Measurements from ENCODE around the gene SMAD9.

The SMAD9 gene

DNA sequence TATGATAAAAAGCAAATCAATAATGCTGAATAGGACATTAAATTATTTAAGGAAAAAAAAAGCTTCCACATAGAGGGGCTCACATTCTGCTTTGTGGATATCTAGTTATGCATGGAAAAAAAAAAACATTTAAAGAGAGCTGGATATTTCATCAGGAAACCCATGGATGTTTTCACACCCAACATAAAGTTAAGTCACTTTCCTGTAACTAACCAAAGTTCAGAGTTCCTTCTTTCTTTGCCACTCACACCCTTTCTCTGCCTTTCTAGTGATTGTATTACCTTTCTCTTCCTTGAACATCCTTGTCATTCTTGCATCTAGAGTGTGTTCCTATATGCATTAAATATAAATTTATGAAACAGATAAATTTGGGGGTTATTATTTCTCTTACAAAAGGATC is 53.8 kb downstream of the SMAD9 start:
- Histone ChIP-seq H3K27ac (ENCODE audit: low read depth, low read length) (no peak overlapping the region), H4K20me1 (ENCODE audit: control insufficient read depth, insufficient read depth, low read depth, low read length) (no peaks in the 10 kb centered on the region), H3K4me3 (ENCODE audit: low read length) (no peak overlapping the region), H3K27me3 (ENCODE audit: control insufficient read depth, low read length) (peaks cover 27% of the 10 kb centered on the region), H3F3A (ENCODE audit: control insufficient read depth, insufficient read depth) (no peaks in the 10 kb centered on the region), H3K36me3 (ENCODE audit: control insufficient read depth, low read length) (no peaks in the 10 kb centered on the region), H3K4me2 (ENCODE audit: low read length) (no peak overlapping the region), H3K9me2 (replicated peaks; ENCODE audit: control insufficient read depth, low read length) (no peaks in the 10 kb centered on the region), H3K9me3 (ENCODE audit: control insufficient read depth, insufficient read depth, low read length) (no peaks in the 10 kb centered on the region), H3K79me2 (ENCODE audit: control insufficient read depth, low read length) (no peaks in the 10 kb centered on the region), H3K4me1 (ENCODE audit: control insufficient read depth, low read length) (no peaks in the 10 kb centered on the region)
- TF ChIP-seq CTCF (IDR thresholded peaks at IDR 0.05; ENCODE audit: low read depth, low read length, poor library complexity, severe bottlenecking) (no peak), EZH2phosphoT487 (IDR thresholded peaks at IDR 0.05; ENCODE audit: borderline replicate concordance, low read length) (no peak)

DNA sequence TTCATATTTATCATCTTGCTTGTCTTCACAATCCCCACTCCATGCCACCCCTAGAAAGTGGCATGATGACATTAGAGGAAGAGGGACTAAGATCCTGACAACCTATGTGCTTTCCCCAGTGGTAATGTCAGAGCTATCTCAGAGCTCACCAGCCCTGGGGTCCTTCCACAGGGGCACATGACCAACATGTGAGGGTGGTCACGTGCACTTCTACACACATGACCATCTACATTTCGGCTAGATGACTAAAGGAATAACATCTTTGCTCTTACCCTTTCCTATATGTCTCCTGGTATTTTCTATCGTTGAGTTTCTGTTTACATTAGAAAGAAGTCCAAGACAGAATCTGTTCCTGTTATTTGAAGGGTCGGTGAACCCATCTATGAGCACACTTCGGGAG is 54.8 kb downstream of the SMAD9 start:
- no peak for TF ChIP-seq CTCF (IDR thresholded peaks at IDR 0.05; ENCODE audit: low read depth, low read length, poor library complexity, severe bottlenecking)
- TF ChIP-seq EZH2phosphoT487 (IDR thresholded peaks at IDR 0.05; ENCODE audit: borderline replicate concordance, low read length) = no peak
- Histone ChIP-seq H4K20me1 (ENCODE audit: control insufficient read depth, insufficient read depth, low read depth, low read length) (no peaks in the 10 kb centered on the region), H3K4me2 (ENCODE audit: low read length) (no peak overlapping the region), H3K9me3 (ENCODE audit: control insufficient read depth, insufficient read depth, low read length) (no peaks in the 10 kb centered on the region), H3K4me1 (ENCODE audit: control insufficient read depth, low read length) (no peaks in the 10 kb centered on the region), H3K79me2 (ENCODE audit: control insufficient read depth, low read length) (no peaks in the 10 kb centered on the region), H3F3A (ENCODE audit: control insufficient read depth, insufficient read depth) (no peaks in the 10 kb centered on the region), H3K9me2 (replicated peaks; ENCODE audit: control insufficient read depth, low read length) (no peaks in the 10 kb centered on the region), H3K4me3 (ENCODE audit: low read length) (no peak overlapping the region), H3K27ac (ENCODE audit: low read depth, low read length) (no peak overlapping the region), H3K36me3 (ENCODE audit: control insufficient read depth, low read length) (no peaks in the 10 kb centered on the region), H3K27me3 (ENCODE audit: control insufficient read depth, low read length) (peaks cover 27% of the 10 kb centered on the region)

DNA sequence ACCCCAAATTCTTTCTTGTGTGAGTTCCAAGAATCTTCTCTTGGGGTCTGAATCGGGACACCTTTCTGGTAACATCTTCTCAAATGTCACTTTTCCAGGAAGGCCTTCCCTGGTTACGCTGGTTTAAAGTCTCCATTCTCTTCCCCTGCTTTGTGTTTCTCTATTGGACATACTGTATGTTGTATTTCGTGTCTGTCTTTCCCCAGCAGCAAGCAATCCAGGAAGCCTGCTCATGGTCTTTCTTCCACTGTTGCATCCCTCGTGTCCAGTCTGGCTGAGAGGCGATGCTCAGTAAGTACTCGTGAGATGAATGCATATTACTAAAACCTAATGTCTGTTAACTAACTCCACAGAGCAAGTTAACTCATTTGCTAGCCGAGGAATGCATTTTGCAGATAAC is 57.3 kb downstream of the SMAD9 start:
- no peak overlapping the region for H3K4me3 ChIP-seq (ENCODE audit: low read length)
- H3K27me3 ChIP-seq (ENCODE audit: control insufficient read depth, low read length) = peaks cover 27% of the 10 kb centered on the region
- no peaks in the 10 kb centered on the region for H3K79me2 ChIP-seq (ENCODE audit: control insufficient read depth, low read length)
- no peaks in the 10 kb centered on the region for H3K36me3 ChIP-seq (ENCODE audit: control insufficient read depth, low read length)
- H3K4me1 ChIP-seq (ENCODE audit: control insufficient read depth, low read length) = no peaks in the 10 kb centered on the region
- no peak overlapping the region for H3K27ac ChIP-seq (ENCODE audit: low read depth, low read length)
- TF ChIP-seq EZH2phosphoT487 (IDR thresholded peaks at IDR 0.05; ENCODE audit: borderline replicate concordance, low read length) (no peak), CTCF (IDR thresholded peaks at IDR 0.05; ENCODE audit: low read depth, low read length, poor library complexity, severe bottlenecking) (no peak)
- no peaks in the 10 kb centered on the region for H3K9me3 ChIP-seq (ENCODE audit: control insufficient read depth, insufficient read depth, low read length)
- H3K9me2 ChIP-seq (replicated peaks; ENCODE audit: control insufficient read depth, low read length) = no peaks in the 10 kb centered on the region
- H3F3A ChIP-seq (ENCODE audit: control insufficient read depth, insufficient read depth) = no peaks in the 10 kb centered on the region
- no peak overlapping the region for H3K4me2 ChIP-seq (ENCODE audit: low read length)
- no peaks in the 10 kb centered on the region for H4K20me1 ChIP-seq (ENCODE audit: control insufficient read depth, insufficient read depth, low read depth, low read length)

All from DOHH2 (cell line).